Parathyroid adenoma (tissue), 2 donors: ENCODE results near the gene ZNF480.
A peak's percentile ranks its signal among the peaks of the same experiment; 100 is the strongest.
"Not testable (repeated sequence)": the region's sequence is repeated elsewhere in the genome, so short reads cannot be mapped to it uniquely, and the experiment has no call there.

Experiments used
- H2AFZ ChIP-seq: fragments of 300-600 bp; sonication (generic); one replicate; pipeline ENCODE4 v1.7.0; 2017; ENCODE audit warnings: antibody characterized with exemption, mild to moderate bottlenecking
- H3K27ac ChIP-seq: fragments of 300-600 bp; sonication (generic); one replicate; pipeline ENCODE4 v1.7.0; 2017
- H3K27me3 ChIP-seq: fragments of 300-600 bp; sonication (generic); one replicate; pipeline ENCODE4 v1.7.0; 2017; ENCODE audit warnings: low read length; ENCODE audit not compliant: control insufficient read depth, insufficient read depth
- H3K36me3 ChIP-seq: fragments of 300-600 bp; sonication (generic); one replicate; pipeline ENCODE4 v1.7.0; 2017; ENCODE audit warnings: low read length; ENCODE audit not compliant: control insufficient read depth, insufficient read depth
- H3K4me1 ChIP-seq: fragments of 300-600 bp; sonication (generic); one replicate; pipeline ENCODE4 v1.7.0; 2017; ENCODE audit warnings: control low read depth
- H3K4me2 ChIP-seq: fragments of 300-600 bp; sonication (generic); one replicate; pipeline ENCODE4 v1.7.0; 2017; ENCODE audit warnings: low read length
- H3K4me3 ChIP-seq: fragments of 300-600 bp; sonication (generic); one replicate; pipeline ENCODE4 v1.7.0; 2017; ENCODE audit warnings: low read depth, low read length
- H3K79me2 ChIP-seq: fragments of 300-600 bp; sonication (generic); one replicate; pipeline ENCODE4 v1.7.0; 2017; ENCODE audit warnings: control low read depth
- H3K9ac ChIP-seq: fragments of 300-600 bp; sonication (generic); one replicate; pipeline ENCODE4 v1.7.0; 2017; ENCODE audit warnings: mild to moderate bottlenecking
- H3K9me3 ChIP-seq: fragments of 300-600 bp; sonication (generic); one replicate; pipeline ENCODE4 v1.7.0; 2017; ENCODE audit warnings: low read length; ENCODE audit not compliant: control insufficient read depth
- CTCF ChIP-seq: fragments of 300-600 bp; sonication (generic); IDR thresholded peaks from one replicate; pipeline ENCODE4 v1.7.0; 2017; ENCODE audit warnings: antibody characterized with exemption, mild to moderate bottlenecking
- donor health status: primary hyperparathyroidism.

Gene ZNF480

GRCh38 chr19:52336791-52337381, 39.9 kb downstream of the ZNF480 start:
- Histone ChIP-seq H3K4me1 (no peaks in the 10 kb centered on the region), H2AFZ (no peak overlapping the region), H3K9ac (no peak overlapping the region), H3K27ac (peak overlapping the region; percentile 60), H3K4me2 (peak overlapping the region; percentile 97), H3K27me3 (no peaks in the 10 kb centered on the region), H3K4me3 (peak overlapping the region; percentile 95), H3K36me3 (no peaks in the 10 kb centered on the region), H3K9me3 (no peaks in the 10 kb centered on the region), H3K79me2 (no peaks in the 10 kb centered on the region)
- no peak for TF ChIP-seq CTCF

- H3K4me2 ChIP-seq, H3K36me3 ChIP-seq, H3K9me3 ChIP-seq, H3K79me2 ChIP-seq, H3K9ac ChIP-seq, H3K4me3 ChIP-seq, H3K27ac ChIP-seq, H2AFZ ChIP-seq, H3K27me3 ChIP-seq, H3K4me1 ChIP-seq: not testable (repeated sequence)
Observed at GRCh38 chr19:52339022-52339421, 42.1 kb downstream of the ZNF480 start.

GRCh38 chr19:52343548-52343947, 46.6 kb downstream of the ZNF480 start:
- Histone ChIP-seq H3K27me3 (no peaks in the 10 kb centered on the region), H3K4me1 (no peaks in the 10 kb centered on the region), H3K27ac (no peak overlapping the region), H3K79me2 (no peaks in the 10 kb centered on the region), H3K4me3 (no peak overlapping the region), H3K9me3 (no peaks in the 10 kb centered on the region), H2AFZ (no peak overlapping the region), H3K36me3 (no peaks in the 10 kb centered on the region), H3K9ac (no peak overlapping the region), H3K4me2 (peak overlapping the region; percentile 5)
- peak; percentile 27 for TF ChIP-seq CTCF

- Histone ChIP-seq H3K4me2 (no peak overlapping the region), H3K79me2 (no peaks in the 10 kb centered on the region), H3K9ac (no peak overlapping the region), H2AFZ (no peak overlapping the region), H3K9me3 (no peaks in the 10 kb centered on the region), H3K4me3 (no peak overlapping the region), H3K36me3 (no peaks in the 10 kb centered on the region), H3K27me3 (no peaks in the 10 kb centered on the region), H3K27ac (no peak overlapping the region), H3K4me1 (no peaks in the 10 kb centered on the region)
- TF ChIP-seq CTCF: no peak
Observed at GRCh38 chr19:52345162-52345561, 48.2 kb downstream of the ZNF480 start.

GRCh38 chr19:52351512-52351911, 54.5 kb downstream of the ZNF480 start:
- H3K27me3 ChIP-seq: no peaks in the 10 kb centered on the region
- no peaks in the 10 kb centered on the region for H3K4me1 ChIP-seq
- no peak overlapping the region for H3K9ac ChIP-seq
- H3K27ac ChIP-seq: no peak overlapping the region
- TF ChIP-seq CTCF: no peak
- no peaks in the 10 kb centered on the region for H3K79me2 ChIP-seq
- no peaks in the 10 kb centered on the region for H3K36me3 ChIP-seq
- H3K9me3 ChIP-seq: no peaks in the 10 kb centered on the region
- H2AFZ ChIP-seq: no peak overlapping the region
- no peak overlapping the region for H3K4me2 ChIP-seq
- H3K4me3 ChIP-seq: no peak overlapping the region
